Mesodermal cell (in vitro differentiated cells): Measurements from ENCODE around the gene COPS2.
"Not testable (repeated sequence)": the region's sequence is repeated elsewhere in the genome, so short reads cannot be mapped to it uniquely, and the experiment has no call there.

ENCODE experiments used
- H3K27ac ChIP-seq: 2 replicates; pipeline ENCODE4 v1.7.0; 2013; ENCODE audit warnings: mild to moderate bottlenecking, low read depth, low read length, moderate library complexity; ENCODE audit not compliant: severe bottlenecking
- H3K36me3 ChIP-seq: 2 replicates; pipeline ENCODE4 v1.7.1; 2013; ENCODE audit warnings: mild to moderate bottlenecking, low read length, moderate library complexity; ENCODE audit not compliant: control insufficient read depth, insufficient read depth
- H3K4me1 ChIP-seq: one replicate; pipeline ENCODE4 v1.7.1; 2013; ENCODE audit warnings: mild to moderate bottlenecking, low read length; ENCODE audit not compliant: insufficient read depth, control insufficient read depth, poor library complexity, severe bottlenecking
- H3K4me3 ChIP-seq: 2 replicates; pipeline ENCODE4 v1.7.0; 2013; ENCODE audit warnings: low read length, control low read depth, mild to moderate bottlenecking; ENCODE audit not compliant: insufficient read depth, poor library complexity, severe bottlenecking; ENCODE audit errors: extremely low read depth
- H3K9me3 ChIP-seq: 2 replicates; pipeline ENCODE4 v1.7.1; 2013; ENCODE audit warnings: mild to moderate bottlenecking, low read length, moderate library complexity; ENCODE audit not compliant: control insufficient read depth
- whole genome bisulfite sequencing, 2 experiments: methylation state at CpG; one replicate each; pipeline ENCODE4 v1.1.5; 2013; ENCODE audit warnings: missing lambda C conversion rate in 2 of 2; ENCODE audit not compliant: insufficient coverage in 2 of 2; 5-methylcytosine and 5-hydroxymethylcytosine counted together

Gene COPS2

GRCh38 chr15:49182128-49182527 is 26.7 kb upstream of the COPS2 start:
- Histone ChIP-seq H3K9me3 (no peaks in the 10 kb centered on the region), H3K27ac (no peak overlapping the region), H3K4me3 (no peak overlapping the region), H3K36me3 (peaks cover 2% of the 10 kb centered on the region), H3K4me1 (no peaks in the 10 kb centered on the region)
- 100% methylated on average over 2 of the region's 4 CpGs; no CpG with 5 or more reads in 1 of the 2 experiments for WGBS, 2 experiments

- H3K27ac ChIP-seq, result no peak overlapping the region
- H3K4me1 ChIP-seq, result no peaks in the 10 kb centered on the region
- no peak overlapping the region for H3K4me3 ChIP-seq
- peaks cover 2% of the 10 kb centered on the region for H3K36me3 ChIP-seq
- H3K9me3 ChIP-seq, result no peaks in the 10 kb centered on the region
- WGBS, 2 experiments, result 83% methylated on average over 1 of the region's 1 CpG; no CpG with 5 or more reads in 1 of the 2 experiments
Observed at GRCh38 chr15:49179433-49180190, 24.2 kb upstream of the COPS2 start.

- Histone ChIP-seq H3K4me1 (no peaks in the 10 kb centered on the region), H3K36me3 (peaks cover 2% of the 10 kb centered on the region), H3K27ac (no peak overlapping the region), H3K4me3 (no peak overlapping the region), H3K9me3 (peaks cover 3% of the 10 kb centered on the region)
- 90 to 96% methylated on average over 4 to 5 of the region's 7 CpGs for WGBS, 2 experiments
Observed at GRCh38 chr15:49178497-49178896, 23.1 kb upstream of the COPS2 start.

- H3K4me3 ChIP-seq, H3K4me1 ChIP-seq, H3K36me3 ChIP-seq, H3K27ac ChIP-seq, H3K9me3 ChIP-seq: not testable (repeated sequence)
- 100% methylated on average over 2 to 4 of the region's 6 CpGs for WGBS, 2 experiments
Observed at GRCh38 chr15:49175582-49176397, 20.4 kb upstream of the COPS2 start.

- H3K4me3 ChIP-seq, result no peak overlapping the region
- 92 to 100% methylated on average over 1 to 2 of the region's 3 CpGs for WGBS, 2 experiments
- H3K9me3 ChIP-seq, result peaks cover 3% of the 10 kb centered on the region
- peaks cover 2% of the 10 kb centered on the region for H3K36me3 ChIP-seq
- no peak overlapping the region for H3K27ac ChIP-seq
- peaks cover under 1% of the 10 kb centered on the region for H3K4me1 ChIP-seq
Observed at GRCh38 chr15:49174902-49175301, 19.5 kb upstream of the COPS2 start.

GRCh38 chr15:49171790-49172189 is 16.4 kb upstream of the COPS2 start:
- H3K36me3 ChIP-seq, result no peaks in the 10 kb centered on the region
- WGBS, 2 experiments, result 86 to 88% methylated on average over 3 to 6 of the region's 12 CpGs
- H3K4me3 ChIP-seq, result no peak overlapping the region
- H3K27ac ChIP-seq, result no peak overlapping the region
- peaks cover 3% of the 10 kb centered on the region for H3K4me1 ChIP-seq
- peaks cover 3% of the 10 kb centered on the region for H3K9me3 ChIP-seq

- peaks cover 3% of the 10 kb centered on the region for H3K9me3 ChIP-seq
- peak within 1 kb of the TSS; percentile 71 for H3K27ac ChIP-seq
- peaks cover 3% of the 10 kb centered on the region for H3K4me1 ChIP-seq
- no peaks in the 10 kb centered on the region for H3K36me3 ChIP-seq
- H3K4me3 ChIP-seq, result peak within 1 kb of the TSS; percentile 61
- 10 to 16% methylated on average over 26 of the region's 30 CpGs for WGBS, 2 experiments
Observed at GRCh38 chr15:49169880-49170597, 14.6 kb upstream of the COPS2 start, which contains the start of gene GALK2. TSS of gene GALK2 (plus strand) at chr15:49170247. CDS start at chr15:49170323, 76 bp downstream.

- H3K36me3 ChIP-seq, result no peaks in the 10 kb centered on the region
- H3K4me3 ChIP-seq, result no peak overlapping the region
- WGBS, 2 experiments, result 100% methylated on average over 1 to 2 of the region's 3 CpGs
- no peak overlapping the region for H3K27ac ChIP-seq
- no peaks in the 10 kb centered on the region for H3K9me3 ChIP-seq
- H3K4me1 ChIP-seq, result peaks cover 3% of the 10 kb centered on the region
Observed at GRCh38 chr15:49168016-49168415, 12.6 kb upstream of the COPS2 start.

GRCh38 chr15:49164865-49165264 is 9.5 kb upstream of the COPS2 start:
- H3K9me3 ChIP-seq, result no peaks in the 10 kb centered on the region
- H3K4me1 ChIP-seq, result peaks cover 1% of the 10 kb centered on the region
- no peak overlapping the region for H3K4me3 ChIP-seq
- no peak overlapping the region for H3K27ac ChIP-seq
- H3K36me3 ChIP-seq, result no peaks in the 10 kb centered on the region

- WGBS, 2 experiments, result no CpG with 5 or more reads among the region's 1 CpG
- no peak overlapping the region for H3K4me3 ChIP-seq
Observed at GRCh38 chr15:49163678-49164077, 8.3 kb upstream of the COPS2 start.

More at GRCh38 chr15:49163678-49164077, 8.3 kb upstream of the COPS2 start:
- Histone ChIP-seq H3K4me1 (no peaks in the 10 kb centered on the region), H3K9me3 (no peaks in the 10 kb centered on the region), H3K36me3 (no peaks in the 10 kb centered on the region), H3K27ac (no peak overlapping the region)
